ENCODE results near the gene PCDHB16.
"Not testable (repeated sequence)": the region's sequence is repeated elsewhere in the genome, so short reads cannot be mapped to it uniquely, and the experiment has no call there.

The PCDHB16 gene

DNA sequence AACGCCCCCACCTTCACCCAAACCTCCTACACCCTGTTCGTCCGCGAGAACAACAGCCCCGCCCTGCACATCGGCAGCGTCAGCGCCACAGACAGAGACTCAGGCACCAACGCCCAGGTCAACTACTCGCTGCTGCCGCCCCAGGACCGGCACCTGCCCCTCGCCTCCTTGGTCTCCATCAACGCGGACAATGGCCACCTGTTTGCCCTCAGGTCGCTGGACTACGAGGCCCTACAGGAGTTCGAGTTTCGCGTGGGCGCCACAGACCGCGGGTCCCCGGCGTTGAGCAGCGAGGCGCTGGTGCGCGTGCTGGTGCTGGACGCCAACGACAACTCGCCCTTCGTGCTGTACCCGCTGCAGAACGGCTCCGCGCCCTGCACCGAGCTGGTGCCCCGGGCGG lies 42.7 kb downstream of the PCDHB16 start:
- FAIRE-seq; DNase-seq (ENCODE audit: low spot score): not testable (repeated sequence)

DNA sequence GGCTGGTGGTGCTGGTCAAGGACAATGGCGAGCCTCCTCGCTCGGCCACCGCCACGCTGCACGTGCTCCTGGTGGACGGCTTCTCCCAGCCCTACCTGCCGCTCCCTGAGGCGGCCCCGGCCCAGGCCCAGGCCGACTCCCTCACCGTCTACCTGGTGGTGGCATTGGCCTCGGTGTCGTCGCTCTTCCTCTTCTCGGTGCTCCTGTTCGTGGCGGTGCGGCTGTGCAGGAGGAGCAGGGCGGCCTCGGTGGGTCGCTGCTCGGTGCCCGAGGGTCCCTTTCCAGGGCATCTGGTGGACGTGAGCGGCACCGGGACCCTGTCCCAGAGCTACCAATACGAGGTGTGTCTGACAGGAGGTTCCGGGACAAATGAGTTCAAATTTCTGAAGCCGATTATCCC lies 43.2 kb downstream of the PCDHB16 start:
- not testable (repeated sequence) for FAIRE-seq

DNA sequence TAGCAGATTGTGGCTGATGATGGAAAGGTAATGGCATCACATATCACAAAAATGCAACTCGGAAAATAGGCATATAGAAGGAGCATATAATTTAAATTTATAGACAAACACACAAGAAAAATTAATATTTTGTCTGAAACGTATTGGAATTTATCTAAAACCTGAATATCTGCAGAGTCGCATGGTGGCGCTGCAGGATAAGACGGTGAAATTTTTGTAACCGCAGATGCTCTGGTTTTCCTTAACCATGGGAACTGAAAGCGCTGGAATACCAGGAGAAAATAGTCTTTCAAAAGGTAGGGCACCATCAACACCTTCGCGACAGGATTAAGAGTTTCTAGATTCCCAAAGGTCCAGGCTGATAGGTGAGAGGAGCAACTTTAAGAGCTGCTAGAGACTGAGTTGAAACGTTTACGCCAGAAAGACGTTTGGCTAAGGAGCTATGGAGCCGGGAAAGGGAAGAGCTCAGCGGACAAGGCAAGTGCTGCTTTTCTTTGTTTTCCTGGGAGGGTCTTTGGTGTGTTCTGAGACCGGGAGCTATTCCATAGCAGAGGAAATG lies 52.0 kb downstream of the PCDHB16 start:
- FAIRE-seq (no peak), DNase-seq (ENCODE audit: low spot score) (no peak)

More for the DNA sequence above, 43.2 kb downstream of the PCDHB16 start:
- DNase-seq (ENCODE audit: low spot score) = not testable (repeated sequence)
